ENCODE results near the gene RUVBL2. TPM values are rescaled to one million over a fixed set of nuclear protein-coding genes. Genes with fewer than 3 reads are reported as not detected.

RUVBL2 gene
- 384 and 389 TPM in 2 replicates for total RNA-seq (2014; rRNA removed; shearing (Covaris generic))

GRCh38 chr19:48993175-48994034, at the start of gene RUVBL2, which contains the start of gene GYS1:
Gene RUVBL2, plus strand, starts transcription at chr19:48993887. Its CDS starts 25 bp downstream, at chr19:48993912.
Gene GYS1, minus strand, starts transcription at chr19:48993309. Its CDS starts 197 bp downstream, at chr19:48993112.
- DNase-seq (ENCODE audit: low read depth): peak; percentile 99

DNA sequence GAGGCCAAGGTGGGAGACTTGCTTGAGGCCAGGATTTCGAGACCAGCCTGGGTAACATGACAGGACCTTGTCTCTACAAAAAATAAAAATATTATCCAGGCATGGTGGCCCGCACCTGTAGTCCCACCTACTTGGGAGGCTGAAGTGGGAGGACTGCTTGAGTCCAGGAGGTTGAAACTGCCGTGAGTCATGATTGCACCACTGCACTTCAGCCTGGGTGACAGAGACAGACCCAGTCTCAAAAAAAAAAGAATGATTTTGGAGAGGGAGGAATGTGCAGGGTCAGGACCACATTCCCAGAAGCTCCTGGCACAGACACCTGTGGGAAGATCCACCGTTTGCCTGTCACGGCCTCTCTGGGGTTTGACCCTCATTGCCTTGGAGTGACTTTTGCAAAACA, 48.3 kb upstream of the RUVBL2 start:
- no peak for DNase-seq (ENCODE audit: low read depth)

- DNase-seq (ENCODE audit: low read depth): no peak
These were observed 47.9 kb upstream of the RUVBL2 start for GRCh38 chr19:48945817-48946216.

DNA sequence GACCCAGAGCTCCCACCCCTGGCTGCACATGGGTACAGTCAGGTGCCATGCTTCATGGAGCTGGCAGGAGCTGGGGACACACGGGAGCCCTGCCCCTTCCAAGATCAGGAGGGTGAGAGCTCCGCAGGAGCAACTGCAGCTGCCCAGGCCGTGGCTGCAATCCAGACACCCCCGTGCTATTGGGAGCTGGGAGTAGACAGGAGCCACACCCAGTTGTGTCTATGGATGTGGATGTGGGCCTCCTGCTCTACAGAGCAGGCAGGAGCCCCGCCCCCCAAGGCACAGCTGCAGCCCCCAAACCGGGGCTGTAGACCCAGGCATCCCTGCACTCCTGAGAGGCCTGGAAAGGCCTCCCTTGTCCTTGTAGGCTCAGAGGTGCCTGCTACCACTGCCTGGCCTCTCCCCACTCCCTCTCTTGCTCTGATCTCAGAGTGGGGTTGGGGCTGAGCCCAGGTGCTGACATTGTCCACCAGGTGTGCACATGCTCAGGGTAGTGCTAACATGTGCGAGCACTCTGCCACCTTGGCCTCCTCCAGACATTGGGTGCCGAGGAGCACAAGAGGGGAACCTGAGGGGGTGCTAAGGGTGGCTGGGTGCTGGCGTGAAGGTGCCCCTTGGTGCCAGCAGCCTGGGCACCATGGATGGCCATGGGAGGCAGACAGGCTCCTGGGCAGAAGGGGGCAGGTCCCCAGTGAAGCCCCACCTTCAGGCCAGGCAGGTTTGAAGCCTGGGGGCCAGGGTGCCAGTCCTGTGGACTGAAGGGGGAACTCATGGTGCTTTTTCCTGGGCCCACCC, 47.0 kb upstream of the RUVBL2 start:
- no peak for DNase-seq (ENCODE audit: low read depth)

DNA sequence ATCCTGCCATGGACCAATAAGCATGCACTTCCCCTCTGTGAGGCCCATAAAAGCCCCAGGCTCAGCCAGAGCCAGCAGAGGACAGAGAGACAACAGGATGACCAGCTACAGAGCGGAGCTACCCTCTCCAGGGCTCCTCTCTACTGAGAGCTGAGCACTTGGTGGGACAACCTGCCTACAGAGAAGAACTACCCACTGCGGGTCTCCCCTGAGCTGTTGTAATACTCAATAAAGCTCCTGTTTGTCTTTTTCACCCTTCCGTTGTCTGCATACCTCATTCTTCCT, 46.5 kb upstream of the RUVBL2 start:
- no peak for DNase-seq (ENCODE audit: low read depth)

DNA sequence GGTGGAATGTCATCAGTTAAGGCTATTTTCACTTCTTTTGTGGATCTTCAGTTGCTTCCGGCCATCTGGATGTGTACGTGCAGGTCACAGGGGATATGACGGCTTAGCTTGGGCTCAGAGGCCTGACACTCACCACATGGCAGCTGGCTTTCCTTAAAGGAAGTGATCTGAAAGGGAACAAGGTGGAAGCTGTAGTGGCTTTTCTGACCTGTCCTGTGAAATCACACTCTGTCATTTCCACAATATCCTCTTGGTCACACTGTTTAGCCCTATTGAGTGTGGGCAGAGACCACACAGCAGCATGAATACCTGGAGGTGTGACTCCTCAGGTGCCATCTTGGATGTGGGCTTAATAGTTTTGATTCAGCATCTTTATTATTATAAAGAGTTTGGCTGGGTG, 43.5 kb upstream of the RUVBL2 start:
- peak; percentile 51 for DNase-seq (ENCODE audit: low read depth)

DNA sequence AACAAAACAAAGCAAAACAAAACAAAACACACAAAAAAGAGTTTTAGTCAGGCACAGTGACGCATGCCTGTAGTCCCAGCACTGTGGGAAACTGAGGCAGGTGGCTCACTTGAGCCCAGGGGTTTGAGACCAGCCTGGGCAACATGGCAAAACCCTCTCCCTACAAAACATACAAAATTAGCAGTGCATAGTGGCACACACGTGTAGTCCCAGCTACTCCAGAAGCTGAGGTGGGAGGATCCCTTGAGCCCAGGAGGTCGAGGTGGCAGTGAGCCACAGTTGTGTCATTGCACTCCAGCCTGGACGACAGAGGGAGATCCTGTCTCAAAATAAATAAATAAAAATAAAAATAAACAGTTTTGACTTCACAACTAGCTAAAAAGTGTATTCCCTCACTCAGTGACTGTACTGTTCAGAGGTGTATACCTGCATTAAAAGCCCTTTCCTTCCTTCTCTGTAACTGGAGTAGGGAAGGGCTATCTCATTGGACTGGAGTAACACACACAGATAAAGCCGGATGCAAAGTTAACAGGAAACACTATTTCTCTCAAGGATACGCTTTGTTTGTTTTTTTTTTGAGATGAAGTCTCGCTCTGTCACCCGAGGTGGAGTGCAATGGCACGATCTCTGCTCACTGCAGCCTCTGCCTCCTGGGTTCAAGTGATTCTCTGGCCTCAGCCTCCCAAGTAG, 42.7 kb upstream of the RUVBL2 start:
- DNase-seq (ENCODE audit: low read depth): no peak

- DNase-seq (ENCODE audit: low read depth): no peak
These were observed 40.5 kb upstream of the RUVBL2 start for GRCh38 chr19:48953141-48953540.

DNA sequence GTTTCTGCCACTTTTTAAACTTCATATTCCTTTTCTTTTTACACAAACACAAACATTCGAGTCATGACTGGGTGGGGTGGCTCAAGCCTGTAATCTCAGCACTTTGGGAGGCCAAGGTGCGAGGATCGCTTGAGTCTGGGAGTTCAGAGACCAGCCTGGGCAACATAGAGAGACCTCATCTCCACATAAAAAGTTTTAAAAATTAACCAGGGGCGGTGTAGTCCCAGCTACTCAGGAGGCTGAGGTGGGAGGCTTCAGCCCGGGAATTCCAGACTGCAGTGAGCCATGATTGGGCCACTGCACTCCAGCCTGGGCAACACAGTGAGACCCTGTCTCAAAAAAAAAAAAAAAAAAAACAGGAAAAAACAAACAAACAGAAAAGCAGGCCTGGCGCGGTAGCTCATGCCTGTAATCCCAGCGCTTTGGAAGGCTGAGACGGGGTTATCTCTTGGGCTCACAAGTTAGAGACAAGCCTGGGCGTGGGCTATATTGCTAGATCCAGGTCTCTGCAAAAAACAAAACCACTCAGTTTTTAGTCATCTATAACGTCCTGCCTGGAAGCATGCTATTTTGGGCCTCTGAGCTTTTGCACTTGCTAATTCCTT, 39.6 kb upstream of the RUVBL2 start:
- no peak for DNase-seq (ENCODE audit: low read depth)

DNA sequence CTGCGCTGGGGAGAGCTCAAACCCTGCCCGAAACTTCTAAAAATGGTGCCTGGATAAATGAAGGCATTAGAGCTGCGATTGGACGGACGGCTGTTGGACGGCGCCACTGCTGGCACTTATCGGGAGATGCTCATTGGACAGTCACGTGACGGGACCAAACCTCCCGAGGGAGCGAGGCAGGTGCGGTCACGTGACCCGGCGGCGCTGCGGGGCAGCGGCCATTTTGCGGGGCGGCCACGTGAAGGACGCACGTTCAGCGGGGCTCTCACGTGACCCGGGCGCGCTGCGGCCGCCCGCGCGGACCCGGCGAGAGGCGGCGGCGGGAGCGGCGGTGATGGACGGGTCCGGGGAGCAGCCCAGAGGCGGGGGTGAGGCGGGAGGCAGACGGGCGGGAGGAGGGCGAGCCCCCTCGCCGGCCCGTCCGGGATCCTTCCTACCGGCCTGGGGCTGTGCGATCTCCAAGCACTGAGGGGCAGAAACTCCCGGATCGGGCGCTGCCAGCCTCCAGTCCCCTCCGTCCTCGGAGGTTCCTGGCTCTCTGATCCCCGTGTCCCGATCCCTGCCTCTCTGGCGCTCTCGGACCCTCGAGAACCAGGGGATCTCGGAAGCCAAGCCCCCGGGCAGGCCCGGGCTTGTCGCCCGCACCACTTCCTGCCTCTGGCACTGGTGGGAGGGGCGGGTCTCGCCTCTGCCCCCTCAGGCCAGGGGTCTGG, 38.9 kb upstream of the RUVBL2 start, which contains the start of gene BAX:
TSS of gene BAX (plus strand) at position 281 of the 713 bp plus-strand sequence. CDS start at position 335, 54 bp downstream.
- DNase-seq (ENCODE audit: low read depth): peak; percentile 96

DNA sequence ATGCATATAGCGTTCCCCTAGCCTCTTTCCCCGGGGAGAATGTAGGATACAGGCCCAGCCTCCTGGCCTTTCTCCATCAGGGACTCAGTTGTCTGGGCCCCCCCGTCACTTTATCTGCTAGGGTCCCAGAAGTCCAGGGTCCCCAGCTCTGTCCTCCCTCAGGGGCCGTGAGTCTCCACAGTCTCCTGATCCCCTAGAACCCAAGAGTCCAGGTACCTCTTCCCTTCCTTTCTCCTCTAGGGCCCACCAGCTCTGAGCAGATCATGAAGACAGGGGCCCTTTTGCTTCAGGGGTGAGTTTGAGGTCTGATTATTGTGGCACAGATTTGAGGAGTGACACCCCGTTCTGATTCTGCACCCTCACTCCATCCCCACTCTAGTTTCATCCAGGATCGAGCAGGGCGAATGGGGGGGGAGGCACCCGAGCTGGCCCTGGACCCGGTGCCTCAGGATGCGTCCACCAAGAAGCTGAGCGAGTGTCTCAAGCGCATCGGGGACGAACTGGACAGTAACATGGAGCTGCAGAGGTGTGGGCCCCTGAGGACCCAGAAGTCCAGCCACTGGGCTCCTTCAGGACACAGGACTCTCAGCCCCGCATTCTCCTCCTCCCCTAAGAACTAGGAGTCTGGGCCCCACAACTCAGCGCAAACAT, 38.3 kb upstream of the RUVBL2 start:
- no peak for DNase-seq (ENCODE audit: low read depth)

DNA sequence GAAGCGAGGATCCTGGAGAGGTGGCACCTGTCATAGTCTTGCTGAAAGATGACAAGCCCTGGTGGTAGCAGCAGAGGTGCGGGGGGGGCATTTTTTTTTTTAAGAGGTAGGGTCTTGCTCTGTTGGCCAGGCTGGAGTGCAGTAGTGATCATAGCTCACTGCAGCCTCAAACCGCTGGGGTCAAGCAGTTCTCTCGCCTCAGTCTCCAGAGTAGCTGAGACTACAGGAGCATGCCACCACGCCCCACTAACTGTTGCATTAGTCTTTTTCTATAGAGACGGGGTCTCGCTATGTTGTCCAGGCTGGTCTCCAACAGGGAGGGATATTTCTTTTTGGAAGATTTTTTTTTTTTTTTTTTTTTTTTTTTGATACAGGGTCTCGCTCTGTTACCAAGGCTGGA, 35.7 kb upstream of the RUVBL2 start:
- DNase-seq (ENCODE audit: low read depth): no peak

DNA sequence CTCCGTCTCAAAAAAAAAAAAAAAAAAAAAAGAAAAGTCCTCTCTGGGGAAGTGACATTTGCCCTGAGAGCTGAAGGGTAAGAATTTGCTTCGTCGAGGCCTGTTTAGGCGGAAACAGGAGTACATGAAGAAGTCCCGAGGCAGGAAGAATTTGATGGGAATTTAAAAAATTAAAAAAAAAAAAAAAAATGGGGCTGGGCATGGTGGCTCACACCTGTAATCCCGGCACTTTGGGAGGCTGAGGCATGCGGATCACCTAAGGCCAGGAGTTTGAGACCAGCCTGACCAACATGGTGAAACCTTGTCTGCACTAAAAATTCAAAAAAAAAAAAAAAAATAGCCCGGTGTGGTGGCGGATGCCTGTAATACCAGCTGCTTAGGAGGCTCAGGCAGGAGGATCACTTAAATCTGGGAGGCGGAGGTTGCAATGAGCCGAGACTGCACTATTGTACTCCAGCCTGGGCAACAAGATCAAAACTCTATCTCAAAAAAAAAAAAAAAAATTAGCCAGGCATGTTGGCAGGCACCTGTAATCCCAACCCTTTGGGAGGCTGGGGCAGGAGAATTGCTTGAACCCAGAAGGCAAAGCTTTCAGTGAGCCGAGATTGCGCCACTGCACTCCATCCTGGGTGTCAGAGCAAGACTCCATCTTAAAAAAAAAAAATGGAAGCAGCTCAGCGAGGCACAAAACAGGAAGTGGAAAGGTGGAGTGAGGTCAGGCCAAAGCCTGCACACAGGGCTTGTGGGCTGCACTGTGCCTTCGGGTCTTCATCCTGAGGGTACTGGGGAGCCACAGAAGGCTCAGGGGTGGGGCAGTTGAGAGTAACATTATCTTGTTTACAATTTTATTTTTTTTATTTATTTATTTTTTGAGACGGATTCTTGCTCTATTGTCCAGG, 34.1 kb upstream of the RUVBL2 start:
- no peak for DNase-seq (ENCODE audit: low read depth)

DNA sequence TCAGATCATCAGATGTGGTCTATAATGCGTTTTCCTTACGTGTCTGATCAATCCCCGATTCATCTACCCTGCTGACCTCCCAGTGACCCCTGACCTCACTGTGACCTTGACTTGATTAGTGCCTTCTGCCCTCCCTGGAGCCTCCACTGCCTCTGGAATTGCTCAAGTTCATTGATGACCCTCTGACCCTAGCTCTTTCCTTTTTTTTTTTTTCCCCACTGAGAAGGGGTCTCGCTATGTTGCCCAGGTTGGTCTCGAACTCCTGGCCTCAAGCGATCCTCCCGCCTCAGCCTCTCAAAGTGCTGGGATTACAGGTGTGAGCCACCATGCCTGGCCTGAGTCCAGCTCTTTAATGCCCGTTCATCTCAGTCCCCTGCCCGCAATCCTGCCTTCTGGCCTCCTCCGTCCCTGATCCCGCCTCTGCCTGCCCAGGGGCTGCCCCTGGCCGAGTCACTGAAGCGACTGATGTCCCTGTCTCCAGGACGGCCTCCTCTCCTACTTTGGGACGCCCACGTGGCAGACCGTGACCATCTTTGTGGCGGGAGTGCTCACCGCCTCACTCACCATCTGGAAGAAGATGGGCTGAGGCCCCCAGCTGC, 32.5 kb upstream of the RUVBL2 start:
- DNase-seq (ENCODE audit: low read depth): no peak

DNA sequence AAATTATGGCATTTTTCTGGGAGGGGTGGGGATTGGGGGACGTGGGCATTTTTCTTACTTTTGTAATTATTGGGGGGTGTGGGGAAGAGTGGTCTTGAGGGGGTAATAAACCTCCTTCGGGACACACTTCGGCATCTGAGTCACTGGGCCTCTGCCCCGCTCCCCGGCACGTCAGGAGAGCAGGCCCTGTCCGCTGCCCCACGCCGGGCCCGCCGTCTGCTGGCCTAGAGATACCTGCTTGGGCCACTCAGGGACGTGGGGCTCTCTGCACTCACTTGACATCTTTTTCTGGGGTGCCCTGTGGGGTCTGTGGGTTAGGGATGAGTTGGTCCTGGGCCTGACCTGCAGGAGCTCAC, 32.0 kb upstream of the RUVBL2 start:
- DNase-seq (ENCODE audit: low read depth): no peak

DNA sequence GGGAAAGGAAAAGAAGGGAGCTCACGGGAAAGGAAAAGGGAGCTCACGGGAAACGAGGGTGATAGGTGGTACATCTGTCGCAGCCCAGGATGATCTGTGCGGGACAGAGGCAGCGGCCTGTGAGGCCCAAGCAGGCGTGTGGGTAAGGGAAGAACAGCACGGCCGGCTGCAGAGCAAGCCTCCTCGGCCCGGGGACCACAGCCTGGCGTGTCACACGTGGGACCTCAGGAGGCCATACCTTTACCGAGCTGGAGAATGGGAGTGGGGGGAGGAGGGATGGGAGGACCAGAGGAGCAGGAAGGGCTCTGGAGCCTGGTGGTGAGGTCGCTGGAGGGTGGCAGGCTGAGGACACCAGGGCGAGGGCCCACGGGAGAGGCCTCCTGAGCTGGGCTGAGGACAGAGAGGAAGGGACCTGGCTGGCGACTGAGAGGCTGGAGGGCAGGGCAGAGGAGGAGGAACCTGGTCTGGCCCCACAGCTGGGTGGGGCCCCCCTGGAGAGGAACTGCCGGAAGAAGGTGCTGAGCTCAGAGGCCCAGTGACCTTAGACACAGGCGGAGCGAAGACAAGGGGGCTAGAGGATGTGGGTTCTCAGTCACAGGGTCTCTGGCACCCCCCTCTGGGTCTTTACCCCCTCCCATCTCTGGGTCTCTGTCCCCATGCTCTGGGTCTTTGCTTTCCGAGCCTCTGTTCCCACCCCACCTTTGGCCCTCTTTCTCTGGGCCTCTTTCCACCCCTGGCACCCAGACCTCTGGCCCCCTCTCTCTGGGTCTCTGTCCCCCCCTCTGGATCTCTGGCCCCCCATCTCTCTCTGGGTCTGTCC, 31.4 kb upstream of the RUVBL2 start:
- DNase-seq (ENCODE audit: low read depth): peak; percentile 47

GRCh38 chr19:48962849-48963165, 30.9 kb upstream of the RUVBL2 start:
- no peak for DNase-seq (ENCODE audit: low read depth)

- DNase-seq (ENCODE audit: low read depth): peak; percentile 84
These were observed 30.1 kb upstream of the RUVBL2 start for GRCh38 chr19:48963371-48964204.

All from RPMI7951 (cell line).